Central memory CD8-positive, alpha-beta T cell (primary cell): ENCODE measurements around the gene MLC1.

Source experiments
- ATAC-seq: fragments of 150-1000 bp; cut with Tn5 transposase; replicated peaks from 2 replicates; pipeline ENCODE4 v1.10.0; 2022; ENCODE audit warnings: mild to moderate bottlenecking, moderate FRiP score, moderate number of reproducible peaks; ENCODE audit not compliant: poor library complexity, severe bottlenecking; ENCODE audit errors: extremely low read depth
- DNase-seq, 2 donors: peaks; one replicate each; pipeline ENCODE4 v3.0.0; 2021; ENCODE audit warnings: low spot score in 2 of 2
- H3K27ac Mint-ChIP-seq: one replicate; pipeline ENCODE4 v1.8.0; 2022; ENCODE audit warnings: low read depth, mild to moderate bottlenecking, moderate library complexity, mixed read lengths
- H3K27me3 Mint-ChIP-seq: one replicate; pipeline ENCODE4 v1.8.0; 2022; ENCODE audit warnings: mixed read lengths
- H3K36me3 Mint-ChIP-seq: one replicate; pipeline ENCODE4 v1.8.0; 2022; ENCODE audit warnings: mild to moderate bottlenecking, moderate library complexity, mixed read lengths; ENCODE audit not compliant: insufficient read depth
- H3K4me1 Mint-ChIP-seq: one replicate; pipeline ENCODE4 v1.8.0; 2022; ENCODE audit warnings: mixed read lengths
- H3K4me3 Mint-ChIP-seq: one replicate; pipeline ENCODE4 v1.8.0; 2022; ENCODE audit warnings: mild to moderate bottlenecking, moderate library complexity, mixed read lengths
- H3K9me3 Mint-ChIP-seq: one replicate; pipeline ENCODE4 v1.8.0; 2022; ENCODE audit warnings: mixed read lengths

MLC1 gene

GRCh38 chr22:50068096-50068495 lies 17.1 kb downstream of the MLC1 start:
- no peak overlapping the region for H3K27ac Mint-ChIP-seq
- H3K36me3 Mint-ChIP-seq = peaks cover 2% of the 10 kb centered on the region
- H3K9me3 Mint-ChIP-seq = no peaks in the 10 kb centered on the region
- ATAC-seq (no peak), DNase-seq (no peak)
- no peak overlapping the region for H3K4me3 Mint-ChIP-seq
- no peaks in the 10 kb centered on the region for H3K4me1 Mint-ChIP-seq
- no peaks in the 10 kb centered on the region for H3K27me3 Mint-ChIP-seq

GRCh38 chr22:50067244-50067643 lies 18.0 kb downstream of the MLC1 start:
- Mint-ChIP-seq H3K36me3 (peaks cover 2% of the 10 kb centered on the region), H3K27ac (no peak overlapping the region), H3K9me3 (no peaks in the 10 kb centered on the region), H3K4me3 (no peak overlapping the region), H3K27me3 (no peaks in the 10 kb centered on the region), H3K4me1 (no peaks in the 10 kb centered on the region)
- DNase-seq (no peak), ATAC-seq (no peak)

- no peaks in the 10 kb centered on the region for H3K27me3 Mint-ChIP-seq
- H3K4me3 Mint-ChIP-seq = no peak overlapping the region
These were observed 20.8 kb downstream of the MLC1 start for GRCh38 chr22:50064453-50064852.

GRCh38 chr22:50063589-50064393 lies 21.4 kb downstream of the MLC1 start:
- Mint-ChIP-seq H3K27ac (no peak overlapping the region), H3K9me3 (no peaks in the 10 kb centered on the region), H3K36me3 (no peaks in the 10 kb centered on the region), H3K4me1 (no peaks in the 10 kb centered on the region), H3K27me3 (no peaks in the 10 kb centered on the region), H3K4me3 (no peak overlapping the region)
- no peak for DNase-seq
- no peak for ATAC-seq

More at GRCh38 chr22:50064453-50064852, 20.8 kb downstream of the MLC1 start:
- no peaks in the 10 kb centered on the region for H3K9me3 Mint-ChIP-seq
- H3K27ac Mint-ChIP-seq = no peak overlapping the region
- ATAC-seq = no peak
- no peaks in the 10 kb centered on the region for H3K4me1 Mint-ChIP-seq
- DNase-seq = no peak
- H3K36me3 Mint-ChIP-seq = no peaks in the 10 kb centered on the region

- DNase-seq (no peak), ATAC-seq (no peak)
- H3K9me3 Mint-ChIP-seq = no peaks in the 10 kb centered on the region
- H3K27me3 Mint-ChIP-seq = peaks cover 3% of the 10 kb centered on the region
- H3K4me3 Mint-ChIP-seq = no peak overlapping the region
- H3K4me1 Mint-ChIP-seq = no peaks in the 10 kb centered on the region
- no peak overlapping the region for H3K27ac Mint-ChIP-seq
- no peaks in the 10 kb centered on the region for H3K36me3 Mint-ChIP-seq
These were observed 22.6 kb downstream of the MLC1 start for GRCh38 chr22:50062509-50063135.

GRCh38 chr22:50061824-50062355 lies 23.3 kb downstream of the MLC1 start:
- Mint-ChIP-seq H3K9me3 (no peaks in the 10 kb centered on the region), H3K4me3 (no peak overlapping the region), H3K4me1 (no peaks in the 10 kb centered on the region), H3K36me3 (no peaks in the 10 kb centered on the region), H3K27ac (no peak overlapping the region), H3K27me3 (peaks cover 10% of the 10 kb centered on the region)
- no peak for DNase-seq
- ATAC-seq = no peak

- Mint-ChIP-seq H3K27me3 (peaks cover 16% of the 10 kb centered on the region), H3K4me1 (no peaks in the 10 kb centered on the region), H3K36me3 (no peaks in the 10 kb centered on the region), H3K9me3 (no peaks in the 10 kb centered on the region), H3K27ac (no peak overlapping the region), H3K4me3 (no peak overlapping the region)
- DNase-seq (no peak), ATAC-seq (no peak)
These were observed 23.9 kb downstream of the MLC1 start for GRCh38 chr22:50061141-50061823.

- ATAC-seq = no peak
- Mint-ChIP-seq H3K27ac (no peak overlapping the region), H3K27me3 (peaks cover 23% of the 10 kb centered on the region), H3K9me3 (no peaks in the 10 kb centered on the region), H3K4me3 (no peak overlapping the region), H3K4me1 (no peaks in the 10 kb centered on the region), H3K36me3 (no peaks in the 10 kb centered on the region)
- no peak for DNase-seq
These were observed 24.6 kb downstream of the MLC1 start for GRCh38 chr22:50060441-50061140.

- Mint-ChIP-seq H3K9me3 (no peaks in the 10 kb centered on the region), H3K4me1 (no peaks in the 10 kb centered on the region), H3K36me3 (no peaks in the 10 kb centered on the region), H3K4me3 (no peak overlapping the region), H3K27ac (no peak overlapping the region), H3K27me3 (peaks cover 29% of the 10 kb centered on the region)
- DNase-seq = no peak
- ATAC-seq = no peak
These were observed 25.4 kb downstream of the MLC1 start for GRCh38 chr22:50059881-50060262.

GRCh38 chr22:50058906-50059880 lies 26.0 kb downstream of the MLC1 start:
- Mint-ChIP-seq H3K9me3 (no peaks in the 10 kb centered on the region), H3K4me3 (no peak overlapping the region), H3K27me3 (peaks cover 30% of the 10 kb centered on the region), H3K27ac (no peak overlapping the region), H3K4me1 (no peaks in the 10 kb centered on the region), H3K36me3 (no peaks in the 10 kb centered on the region)
- ATAC-seq = no peak
- no peak for DNase-seq

GRCh38 chr22:50058061-50058905 lies 26.9 kb downstream of the MLC1 start, which contains the start of gene TTLL8:
Gene TTLL8 (minus strand): TSS chr22:50058298.
- no peak for ATAC-seq
- peaks cover 37% of the 10 kb centered on the region for H3K27me3 Mint-ChIP-seq
- no peak within 1 kb of the TSS for H3K27ac Mint-ChIP-seq
- H3K9me3 Mint-ChIP-seq = no peaks in the 10 kb centered on the region
- H3K4me1 Mint-ChIP-seq = no peaks in the 10 kb centered on the region
- no peak within 1 kb of the TSS for H3K4me3 Mint-ChIP-seq
- no peak for DNase-seq
- H3K36me3 Mint-ChIP-seq = no peaks in the 10 kb centered on the region
